Measurements from ENCODE around the gene SRSF7.

DNA sequence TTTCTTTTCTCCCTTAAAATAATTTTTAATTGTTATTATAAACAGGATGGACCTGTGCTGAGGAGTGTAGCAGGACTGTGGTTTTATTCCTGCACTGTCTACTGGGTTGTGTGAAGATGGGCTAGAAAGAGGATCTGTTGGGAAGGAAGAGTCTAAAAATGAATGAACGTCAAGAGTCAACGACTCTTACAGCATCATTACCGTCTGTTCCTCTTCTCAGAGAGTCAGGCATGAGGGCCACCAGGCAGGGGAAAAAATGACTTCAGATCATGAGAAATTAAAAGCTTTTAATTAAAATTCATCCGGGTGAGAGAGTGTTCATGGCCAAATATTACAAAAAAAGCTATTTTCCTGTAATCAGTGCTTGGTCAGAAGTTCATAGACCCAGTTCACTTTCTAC, 32.6 kb downstream of the SRSF7 start:
- TF ChIP-seq POLR2AphosphoS5 (IDR thresholded peaks at IDR 0.05) (no peak), POLR2A (IDR thresholded peaks at IDR 0.05; ENCODE audit: low read depth) (no peak)

All from esophagus muscularis mucosa (tissue), 2 donors.